ENCODE data around the gene PSTPIP1. TPM values are rescaled to one million over a fixed set of nuclear protein-coding genes. Genes with fewer than 3 reads are reported as not detected.

PSTPIP1 gene
- total and polyA plus RNA-seq, 2 donors (not counting 1 experiment from before 2014, with no cell fraction given) = 0.56 to 1.5 TPM

DNA sequence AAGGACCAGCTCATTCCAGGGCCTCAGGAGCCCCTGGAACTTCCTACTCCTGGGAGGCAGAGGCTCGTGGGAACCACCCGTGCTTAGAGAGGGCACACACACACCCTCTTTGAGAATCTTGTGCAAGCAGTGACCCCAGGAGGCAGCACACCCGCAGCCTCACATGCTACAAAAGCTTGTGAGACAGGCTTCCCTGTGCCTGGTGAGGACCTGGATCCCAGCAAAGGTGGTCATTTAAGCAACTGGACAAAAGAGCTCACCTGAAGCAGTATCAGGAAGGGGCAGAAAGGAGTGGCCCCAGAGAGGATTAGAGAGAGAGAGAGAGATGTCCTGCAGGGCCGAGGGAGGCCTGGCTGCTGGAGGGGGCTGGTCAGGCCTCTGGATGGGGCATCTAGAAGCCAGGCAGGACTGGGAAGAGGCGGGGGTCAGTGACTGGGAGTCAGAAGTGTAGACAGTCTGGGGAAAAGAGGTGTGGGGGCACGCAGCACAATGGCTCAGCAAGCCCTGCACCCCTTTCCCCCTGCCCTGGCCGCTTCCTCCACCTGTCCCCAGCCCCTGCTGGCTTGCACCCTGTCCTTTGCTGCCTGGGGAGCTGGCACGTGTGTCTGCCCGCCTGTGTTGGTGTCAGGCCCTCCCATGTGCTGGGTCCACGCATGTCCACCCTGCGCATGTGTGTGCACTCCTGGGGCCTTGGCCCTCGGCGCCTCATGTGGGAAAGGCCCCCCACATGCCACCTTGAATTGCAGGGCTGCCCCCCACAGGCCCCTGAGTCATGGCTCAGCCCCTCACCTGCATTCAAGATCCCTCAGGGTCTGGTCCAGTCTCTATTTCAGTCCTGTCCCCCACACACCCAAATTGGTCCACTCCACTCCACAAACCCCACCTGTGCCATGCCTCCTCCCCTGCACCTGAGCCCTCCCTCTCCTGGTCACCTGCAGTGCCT, 39.1 kb downstream of the PSTPIP1 start:
- H3K36me3 ChIP-seq (ENCODE audit: control insufficient read depth, insufficient read depth, low read length) = peaks cover 10% of the 10 kb centered on the region
- no peak overlapping the region for H3K27ac ChIP-seq (ENCODE audit: insufficient read depth, low read length)
- no peak overlapping the region for H3K9ac ChIP-seq (ENCODE audit: insufficient read depth, low read length)
- DNase-seq (ENCODE audit: low read depth in 2 of 2) = no peak
- TF ChIP-seq, protein P1, sequence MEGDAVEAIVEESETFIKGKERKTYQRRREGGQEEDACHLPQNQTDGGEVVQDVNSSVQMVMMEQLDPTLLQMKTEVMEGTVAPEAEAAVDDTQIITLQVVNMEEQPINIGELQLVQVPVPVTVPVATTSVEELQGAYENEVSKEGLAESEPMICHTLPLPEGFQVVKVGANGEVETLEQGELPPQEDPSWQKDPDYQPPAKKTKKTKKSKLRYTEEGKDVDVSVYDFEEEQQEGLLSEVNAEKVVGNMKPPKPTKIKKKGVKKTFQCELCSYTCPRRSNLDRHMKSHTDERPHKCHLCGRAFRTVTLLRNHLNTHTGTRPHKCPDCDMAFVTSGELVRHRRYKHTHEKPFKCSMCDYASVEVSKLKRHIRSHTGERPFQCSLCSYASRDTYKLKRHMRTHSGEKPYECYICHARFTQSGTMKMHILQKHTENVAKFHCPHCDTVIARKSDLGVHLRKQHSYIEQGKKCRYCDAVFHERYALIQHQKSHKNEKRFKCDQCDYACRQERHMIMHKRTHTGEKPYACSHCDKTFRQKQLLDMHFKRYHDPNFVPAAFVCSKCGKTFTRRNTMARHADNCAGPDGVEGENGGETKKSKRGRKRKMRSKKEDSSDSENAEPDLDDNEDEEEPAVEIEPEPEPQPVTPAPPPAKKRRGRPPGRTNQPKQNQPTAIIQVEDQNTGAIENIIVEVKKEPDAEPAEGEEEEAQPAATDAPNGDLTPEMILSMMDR (conservative IDR thresholded peaks at IDR 0.05 in 1 of 2, IDR thresholded peaks at IDR 0.05 in 1 of 2; ENCODE audit: low read depth in 1 of 2, low read length in 2 of 2) = no peak
- no peak for TF ChIP-seq EZH2 (IDR thresholded peaks at IDR 0.05; ENCODE audit: low read length, missing control alignments)
- no peaks in the 10 kb centered on the region for H3K27me3 ChIP-seq (ENCODE audit: control insufficient read depth, insufficient read depth, low read length)
- H3K9me3 ChIP-seq (ENCODE audit: control insufficient read depth, insufficient read depth, low read depth, low read length) = no peaks in the 10 kb centered on the region
- H4K20me1 ChIP-seq (ENCODE audit: control insufficient read depth, extremely low read depth, insufficient read depth, low read length) = no peaks in the 10 kb centered on the region
- no peaks in the 10 kb centered on the region for H3K4me1 ChIP-seq (ENCODE audit: control insufficient read depth, extremely low read depth, insufficient read depth, low read length)
- H3K4me2 ChIP-seq (ENCODE audit: extremely low read depth, insufficient read depth, low read length) = no peak overlapping the region
- no peak overlapping the region for H3K4me3 ChIP-seq (replicated peaks in 1 of 4; ENCODE audit: control extremely low read depth in 1 of 4, insufficient read depth in 1 of 4, low read depth in 3 of 4, low read length in 4 of 4)
- no peak overlapping the region for H2AFZ ChIP-seq (ENCODE audit: low read length)
- no peaks in the 10 kb centered on the region for H3K79me2 ChIP-seq (ENCODE audit: control insufficient read depth, insufficient read depth, low read length)

GRCh38 chr15:77034695-77035489, 40.0 kb downstream of the PSTPIP1 start:
- Histone ChIP-seq H2AFZ (ENCODE audit: low read length) (no peak overlapping the region), H4K20me1 (ENCODE audit: control insufficient read depth, extremely low read depth, insufficient read depth, low read length) (no peaks in the 10 kb centered on the region), H3K4me3 (replicated peaks in 1 of 4; ENCODE audit: control extremely low read depth in 1 of 4, insufficient read depth in 1 of 4, low read depth in 3 of 4, low read length in 4 of 4) (no peak overlapping the region), H3K79me2 (ENCODE audit: control insufficient read depth, insufficient read depth, low read length) (no peaks in the 10 kb centered on the region), H3K9ac (ENCODE audit: insufficient read depth, low read length) (no peak overlapping the region), H3K4me2 (ENCODE audit: extremely low read depth, insufficient read depth, low read length) (no peak overlapping the region), H3K27me3 (ENCODE audit: control insufficient read depth, insufficient read depth, low read length) (no peaks in the 10 kb centered on the region), H3K9me3 (ENCODE audit: control insufficient read depth, insufficient read depth, low read depth, low read length) (no peaks in the 10 kb centered on the region), H3K4me1 (ENCODE audit: control insufficient read depth, extremely low read depth, insufficient read depth, low read length) (no peaks in the 10 kb centered on the region), H3K36me3 (ENCODE audit: control insufficient read depth, insufficient read depth, low read length) (peaks cover 10% of the 10 kb centered on the region), H3K27ac (ENCODE audit: insufficient read depth, low read length) (no peak overlapping the region)
- TF ChIP-seq, protein P1 (conservative IDR thresholded peaks at IDR 0.05 in 1 of 2, IDR thresholded peaks at IDR 0.05 in 1 of 2; ENCODE audit: low read depth in 1 of 2, low read length in 2 of 2) = peak; percentile 59 to 60
- TF ChIP-seq EZH2 (IDR thresholded peaks at IDR 0.05; ENCODE audit: low read length, missing control alignments) = no peak
- no peak for DNase-seq (ENCODE audit: low read depth in 2 of 2)

DNA sequence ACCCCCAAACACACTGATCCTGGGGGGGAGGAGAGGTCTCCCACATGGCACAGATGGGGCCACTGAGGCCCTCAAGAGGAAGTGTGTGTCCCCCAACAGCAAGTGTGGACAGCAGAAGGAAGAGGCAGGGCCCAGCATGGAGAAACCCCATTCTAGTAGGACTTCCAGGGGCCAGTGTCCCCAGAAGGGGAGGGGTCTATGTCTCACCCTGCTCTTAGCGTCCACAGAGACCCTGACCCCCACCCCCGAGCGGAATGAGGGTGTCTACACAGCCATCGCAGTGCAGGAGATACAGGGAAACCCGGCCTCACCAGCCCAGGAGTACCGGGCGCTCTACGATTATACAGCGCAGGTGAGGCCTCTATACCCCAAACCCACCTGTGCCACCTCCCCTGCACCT, 40.7 kb downstream of the PSTPIP1 start:
- H4K20me1 ChIP-seq (ENCODE audit: control insufficient read depth, extremely low read depth, insufficient read depth, low read length) = no peaks in the 10 kb centered on the region
- no peaks in the 10 kb centered on the region for H3K4me1 ChIP-seq (ENCODE audit: control insufficient read depth, extremely low read depth, insufficient read depth, low read length)
- no peaks in the 10 kb centered on the region for H3K9me3 ChIP-seq (ENCODE audit: control insufficient read depth, insufficient read depth, low read depth, low read length)
- no peak overlapping the region for H2AFZ ChIP-seq (ENCODE audit: low read length)
- no peak overlapping the region for H3K4me3 ChIP-seq (replicated peaks in 1 of 4; ENCODE audit: control extremely low read depth in 1 of 4, insufficient read depth in 1 of 4, low read depth in 3 of 4, low read length in 4 of 4)
- TF ChIP-seq EZH2 (IDR thresholded peaks at IDR 0.05; ENCODE audit: low read length, missing control alignments) = no peak
- TF ChIP-seq, protein P1 (conservative IDR thresholded peaks at IDR 0.05 in 1 of 2, IDR thresholded peaks at IDR 0.05 in 1 of 2; ENCODE audit: low read depth in 1 of 2, low read length in 2 of 2) = no peak
- no peaks in the 10 kb centered on the region for H3K79me2 ChIP-seq (ENCODE audit: control insufficient read depth, insufficient read depth, low read length)
- H3K36me3 ChIP-seq (ENCODE audit: control insufficient read depth, insufficient read depth, low read length) = peaks cover 10% of the 10 kb centered on the region
- DNase-seq (ENCODE audit: low read depth in 2 of 2) = no peak
- H3K4me2 ChIP-seq (ENCODE audit: extremely low read depth, insufficient read depth, low read length) = no peak overlapping the region
- H3K9ac ChIP-seq (ENCODE audit: insufficient read depth, low read length) = no peak overlapping the region
- H3K27me3 ChIP-seq (ENCODE audit: control insufficient read depth, insufficient read depth, low read length) = no peaks in the 10 kb centered on the region
- H3K27ac ChIP-seq (ENCODE audit: insufficient read depth, low read length) = no peak overlapping the region
